Hematopoietic multipotent progenitor cell treated with erythropoietin and hydrocortisone succinate and interleukin-3 and kit ligand, for 15 days (in vitro differentiated cells): ENCODE measurements around the gene ANXA11.
"Not testable (repeated sequence)": the region's sequence is repeated elsewhere in the genome, so short reads cannot be mapped to it uniquely, and the experiment has no call there.

Experiments
- DNase-seq: peaks from one replicate; pipeline ENCODE4 v3.0.0-alpha.2; 2015; ENCODE audit warnings: low spot score

ANXA11 gene

GRCh38 chr10:80145406-80146308, 59.7 kb downstream of the ANXA11 start:
- not testable (repeated sequence) for DNase-seq

GRCh38 chr10:80144696-80145131, 60.6 kb downstream of the ANXA11 start:
- DNase-seq = no peak

- DNase-seq = no peak
Observed at GRCh38 chr10:80144067-80144695, 61.2 kb downstream of the ANXA11 start.

- no peak for DNase-seq
Observed at GRCh38 chr10:80141696-80142460, 63.5 kb downstream of the ANXA11 start.

- no peak for DNase-seq
Observed at GRCh38 chr10:80140251-80140650, 65.1 kb downstream of the ANXA11 start.

- no peak for DNase-seq
Observed at GRCh38 chr10:80139265-80139664, 66.1 kb downstream of the ANXA11 start.

GRCh38 chr10:80137920-80138319, 67.4 kb downstream of the ANXA11 start:
- no peak for DNase-seq

- DNase-seq = no peak
Observed at GRCh38 chr10:80137031-80137862, 68.1 kb downstream of the ANXA11 start.

GRCh38 chr10:80136134-80136571, 69.2 kb downstream of the ANXA11 start:
- no peak for DNase-seq

- not testable (repeated sequence) for DNase-seq
Observed at GRCh38 chr10:80133687-80134086, 71.7 kb downstream of the ANXA11 start.

- DNase-seq = no peak
Observed at GRCh38 chr10:80133206-80133605, 72.1 kb downstream of the ANXA11 start.

- DNase-seq = no peak
Observed at GRCh38 chr10:80132299-80133139, 72.8 kb downstream of the ANXA11 start, which contains the start of gene PLAC9. TSS of gene PLAC9 (plus strand) at chr10:80132730. CDS start at chr10:80132763, 33 bp downstream.

- no peak for DNase-seq
Observed at GRCh38 chr10:80131499-80131901, 73.8 kb downstream of the ANXA11 start.

- DNase-seq = no peak
Observed at GRCh38 chr10:80126876-80127275, 78.5 kb downstream of the ANXA11 start.

- no peak for DNase-seq
Observed at GRCh38 chr10:80122746-80123145, 82.6 kb downstream of the ANXA11 start.

GRCh38 chr10:80122110-80122710, 83.1 kb downstream of the ANXA11 start:
- no peak for DNase-seq

- no peak for DNase-seq
Observed at GRCh38 chr10:80118669-80119068, 86.7 kb downstream of the ANXA11 start.

GRCh38 chr10:80110986-80111385, 94.4 kb downstream of the ANXA11 start:
- no peak for DNase-seq

GRCh38 chr10:80108576-80109239, 96.6 kb downstream of the ANXA11 start:
- no peak for DNase-seq
